ENCODE data around the gene NUP188. TPM values are rescaled to one million over a fixed set of nuclear protein-coding genes. Genes with fewer than 3 reads are reported as not detected.
A peak's percentile ranks its signal among the peaks of the same experiment; 100 is the strongest.

Gene NUP188
- total RNA-seq, 1 donor from 2014 or later: 40.4 TPM

DNA sequence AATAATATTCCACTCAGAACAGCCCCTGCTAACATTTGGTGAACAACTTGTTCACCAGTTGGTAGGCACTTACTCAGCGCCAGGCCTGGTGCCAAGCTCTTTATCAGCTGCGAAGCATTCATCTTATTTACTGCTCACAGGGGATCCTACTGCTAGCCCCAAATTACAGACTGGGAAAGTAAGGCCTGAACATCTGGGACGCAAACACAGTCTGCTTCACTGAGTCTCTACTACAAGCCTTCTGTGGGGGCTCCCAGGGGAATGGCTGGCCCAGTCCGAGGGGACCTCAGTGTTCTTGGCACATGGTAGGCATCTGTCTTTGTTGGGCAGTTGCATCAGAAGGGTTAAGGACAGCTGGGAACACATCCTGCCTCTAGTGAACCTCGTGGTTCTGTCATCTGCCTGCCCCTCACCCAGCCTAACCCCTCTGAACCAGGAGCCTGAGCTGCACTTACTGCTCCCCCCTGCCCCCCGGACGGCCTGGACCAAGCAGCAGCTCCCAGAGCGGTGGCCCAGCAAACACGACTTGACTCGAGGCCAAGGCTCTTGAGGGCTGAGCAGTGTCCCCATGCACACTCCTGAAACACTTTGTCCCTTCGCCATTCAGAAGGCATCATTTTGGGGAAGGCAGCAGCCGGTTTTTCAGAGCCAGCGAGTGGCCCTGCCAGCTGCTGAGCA lies 27.0 kb upstream of the NUP188 start, which contains the start of gene PHYHD1:
TSS of gene PHYHD1 (plus strand) at position 602 of the 678 bp plus-strand sequence. CDS start 1,342 bp downstream, outside the sequence.
- H3K9ac ChIP-seq (ENCODE audit: low read length): peak within 1 kb of the TSS; percentile 60
- no peak within 1 kb of the TSS for H3K27ac ChIP-seq (ENCODE audit: low read depth, low read length)
- peak; percentile 72 for DNase-seq (ENCODE audit: low read depth)
- Mint-ChIP-seq H3K27me3 (ENCODE audit: low read depth, unreplicated experiment) (peaks cover 1% of the 10 kb centered on the region), H3K36me3 (ENCODE audit: low read depth, unreplicated experiment) (peaks cover 7% of the 10 kb centered on the region), H3K4me3 (ENCODE audit: unreplicated experiment) (peak within 1 kb of the TSS; percentile 73), H3K27ac (ENCODE audit: unreplicated experiment) (peak within 1 kb of the TSS; percentile 91), H3K4me1 (ENCODE audit: low read depth, unreplicated experiment) (peaks cover 12% of the 10 kb centered on the region), H3K9me3 (ENCODE audit: unreplicated experiment) (no peaks in the 10 kb centered on the region)
- peaks cover 11% of the 10 kb centered on the region for H3K4me1 ChIP-seq (ENCODE audit: insufficient read depth, low read length)
- H3K36me3 ChIP-seq (ENCODE audit: insufficient read depth, low read length): peaks cover 6% of the 10 kb centered on the region
- no peaks in the 10 kb centered on the region for H3K9me3 ChIP-seq (ENCODE audit: insufficient read depth, low read depth, low read length)
- TF ChIP-seq EZH2 (IDR thresholded peaks at IDR 0.05; ENCODE audit: insufficient read depth, low read length) (no peak), CTCF (IDR thresholded peaks at IDR 0.05; ENCODE audit: insufficient read depth, low read depth, low read length) (no peak)
- peaks cover 4% of the 10 kb centered on the region for H4K20me1 ChIP-seq (ENCODE audit: insufficient read depth, low read length)
- H3K79me2 ChIP-seq (ENCODE audit: insufficient read depth, low read length): no peaks in the 10 kb centered on the region
- no peak for FAIRE-seq
- H3K27me3 ChIP-seq (ENCODE audit: insufficient read depth, low read length): no peaks in the 10 kb centered on the region
- H3K4me3 ChIP-seq (ENCODE audit: insufficient read depth, low read depth, low read length): no peak within 1 kb of the TSS
- no peak within 1 kb of the TSS for H2AFZ ChIP-seq (ENCODE audit: low read depth, low read length)
- H3K4me2 ChIP-seq (ENCODE audit: low read length): peak within 1 kb of the TSS; percentile 74

GRCh38 chr9:128921881-128922763 lies 25.4 kb upstream of the NUP188 start:
- Histone ChIP-seq H3K79me2 (ENCODE audit: insufficient read depth, low read length) (no peaks in the 10 kb centered on the region), H3K36me3 (ENCODE audit: insufficient read depth, low read length) (peaks cover 6% of the 10 kb centered on the region), H2AFZ (ENCODE audit: low read depth, low read length) (peak overlapping the region; percentile 60), H3K27ac (ENCODE audit: low read depth, low read length) (no peak overlapping the region), H3K27me3 (ENCODE audit: insufficient read depth, low read length) (no peaks in the 10 kb centered on the region), H3K9me3 (ENCODE audit: insufficient read depth, low read depth, low read length) (no peaks in the 10 kb centered on the region), H3K4me2 (ENCODE audit: low read length) (peak overlapping the region; percentile 74), H3K4me3 (ENCODE audit: insufficient read depth, low read depth, low read length) (peak overlapping the region; percentile 39), H3K9ac (ENCODE audit: low read length) (peak overlapping the region; percentile 60), H3K4me1 (ENCODE audit: insufficient read depth, low read length) (peaks cover 11% of the 10 kb centered on the region), H4K20me1 (ENCODE audit: insufficient read depth, low read length) (peaks cover 4% of the 10 kb centered on the region)
- peak overlapping the region; percentile 73 for H3K4me3 Mint-ChIP-seq (ENCODE audit: unreplicated experiment)
- H3K4me1 Mint-ChIP-seq (ENCODE audit: low read depth, unreplicated experiment): peaks cover 12% of the 10 kb centered on the region
- peaks cover 5% of the 10 kb centered on the region for H3K27me3 Mint-ChIP-seq (ENCODE audit: low read depth, unreplicated experiment)
- H3K27ac Mint-ChIP-seq (ENCODE audit: unreplicated experiment): peak overlapping the region; percentile 91
- TF ChIP-seq EZH2 (IDR thresholded peaks at IDR 0.05; ENCODE audit: insufficient read depth, low read length) (no peak), CTCF (IDR thresholded peaks at IDR 0.05; ENCODE audit: insufficient read depth, low read depth, low read length) (no peak)
- no peak for DNase-seq (ENCODE audit: low read depth)
- H3K36me3 Mint-ChIP-seq (ENCODE audit: low read depth, unreplicated experiment): peaks cover 4% of the 10 kb centered on the region
- FAIRE-seq: no peak
- H3K9me3 Mint-ChIP-seq (ENCODE audit: unreplicated experiment): no peaks in the 10 kb centered on the region
